Measurements from ENCODE around the gene RNF149. TPM values are rescaled to one million over a fixed set of nuclear protein-coding genes. Genes with fewer than 3 reads are reported as not detected.

RNF149 gene
- total and polyA plus RNA-seq, 2 donors (not counting 3 experiments of a cell fraction or from before 2014, with no cell fraction given), result 31.3 to 66.6 TPM

DNA sequence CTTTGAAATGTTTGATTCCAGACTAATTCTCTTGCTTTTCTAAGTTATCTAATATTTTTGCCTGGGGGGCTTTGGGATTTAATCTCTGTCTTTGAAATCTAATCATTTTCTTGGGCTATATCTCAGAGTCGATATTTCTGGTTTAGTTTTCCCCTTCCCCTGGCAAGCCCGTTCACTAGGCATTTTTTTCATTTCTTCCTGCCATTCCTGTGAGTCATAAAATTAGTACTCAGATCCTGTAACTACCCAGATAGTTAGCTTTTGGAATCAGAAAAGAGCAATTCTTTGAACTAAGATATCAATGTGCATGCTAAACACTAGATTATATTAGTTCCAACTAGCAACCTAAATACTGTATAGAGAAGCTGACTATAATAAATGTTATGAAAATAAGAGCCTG lies 29.4 kb upstream of the RNF149 start:
- DNase-seq (ENCODE audit: low read depth, low spot score) (peak; percentile 57), FAIRE-seq (peak; percentile 74)
- dilution Hi-C loops (cut with MboI; ENCODE audit: extremely low pct_ligation_motif_present, low sequenced_read_pairs) (no loop called here), intact Hi-C loops (cut with micrococcal nuclease) (no loop called here)
- peak overlapping the region; percentile 57 for H3K27ac ChIP-seq (ENCODE audit: insufficient read depth, low read depth, low read length)
- ChIA-PET POLR2A (no interaction called here), CTCF (interaction anchor here (0.8 to 1.1 kb wide), 5 partner anchors 9 to 546 kb away, joined by 3 to 4 read pairs (median 3); no protein-coding TSS in a partner anchor)
- no peaks in the 10 kb centered on the region for H3K9me3 ChIP-seq (replicated peaks; ENCODE audit: control insufficient read depth, insufficient read depth, low read length)
- no peaks in the 10 kb centered on the region for H3K27me3 ChIP-seq (ENCODE audit: control insufficient read depth in 2 of 2, insufficient read depth in 2 of 2, low read length in 2 of 2)
- H3K36me3 ChIP-seq (ENCODE audit: control insufficient read depth in 2 of 2, extremely low read depth in 1 of 2, insufficient read depth in 2 of 2, low read length in 2 of 2), result no peaks in the 10 kb centered on the region
- no peaks in the 10 kb centered on the region for H3K9me1 ChIP-seq (replicated peaks; ENCODE audit: control insufficient read depth, extremely low read depth, insufficient read depth, low read length)
- H3K9ac ChIP-seq (replicated peaks; ENCODE audit: extremely low read depth, insufficient read depth, low read length), result peak overlapping the region; percentile 48
- H3K4me3 ChIP-seq (replicated peaks in 1 of 3; ENCODE audit: insufficient read depth in 1 of 3, low read depth in 1 of 3, low read length in 3 of 3), result peak overlapping the region in 1 of 3 experiments; percentile 22
- peak overlapping the region; percentile 65 for H2AFZ ChIP-seq (ENCODE audit: low read depth, low read length)
- H3K4me1 ChIP-seq (ENCODE audit: control insufficient read depth, extremely low read depth, insufficient read depth, low read length), result peaks cover 9% of the 10 kb centered on the region
- peak overlapping the region; percentile 67 for H3K4me2 ChIP-seq (ENCODE audit: insufficient read depth, low read length)
- no TSS peak for BruUV-seq (replicated peaks)
- TF ChIP-seq, protein P1, sequence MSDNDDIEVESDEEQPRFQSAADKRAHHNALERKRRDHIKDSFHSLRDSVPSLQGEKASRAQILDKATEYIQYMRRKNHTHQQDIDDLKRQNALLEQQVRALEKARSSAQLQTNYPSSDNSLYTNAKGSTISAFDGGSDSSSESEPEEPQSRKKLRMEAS (IDR thresholded peaks at IDR 0.05; ENCODE audit: insufficient read depth, insufficient read length), result no peak
- peak; percentile 73 for TF ChIP-seq FOS (IDR thresholded peaks at IDR 0.05; ENCODE audit: borderline replicate concordance, insufficient read depth, low read length)
- no peak for TF ChIP-seq POLR2A (IDR thresholded peaks at IDR 0.05; ENCODE audit: low read depth, low read length)
- TF ChIP-seq MYC (IDR thresholded peaks at IDR 0.05; ENCODE audit: low read depth, low read length), result no peak
- no peak for TF ChIP-seq EZH2 (IDR thresholded peaks at IDR 0.05; ENCODE audit: borderline replicate concordance, low read depth, low read length, severe bottlenecking)
- peak; percentile 38 for TF ChIP-seq JUN (IDR thresholded peaks at IDR 0.05; ENCODE audit: borderline replicate concordance, insufficient read depth, insufficient read length, low read depth)
- TF ChIP-seq GATA2 (IDR thresholded peaks at IDR 0.05; ENCODE audit: insufficient read depth, insufficient read length, low read depth, low read length), result no peak
- TF ChIP-seq, protein P2, sequence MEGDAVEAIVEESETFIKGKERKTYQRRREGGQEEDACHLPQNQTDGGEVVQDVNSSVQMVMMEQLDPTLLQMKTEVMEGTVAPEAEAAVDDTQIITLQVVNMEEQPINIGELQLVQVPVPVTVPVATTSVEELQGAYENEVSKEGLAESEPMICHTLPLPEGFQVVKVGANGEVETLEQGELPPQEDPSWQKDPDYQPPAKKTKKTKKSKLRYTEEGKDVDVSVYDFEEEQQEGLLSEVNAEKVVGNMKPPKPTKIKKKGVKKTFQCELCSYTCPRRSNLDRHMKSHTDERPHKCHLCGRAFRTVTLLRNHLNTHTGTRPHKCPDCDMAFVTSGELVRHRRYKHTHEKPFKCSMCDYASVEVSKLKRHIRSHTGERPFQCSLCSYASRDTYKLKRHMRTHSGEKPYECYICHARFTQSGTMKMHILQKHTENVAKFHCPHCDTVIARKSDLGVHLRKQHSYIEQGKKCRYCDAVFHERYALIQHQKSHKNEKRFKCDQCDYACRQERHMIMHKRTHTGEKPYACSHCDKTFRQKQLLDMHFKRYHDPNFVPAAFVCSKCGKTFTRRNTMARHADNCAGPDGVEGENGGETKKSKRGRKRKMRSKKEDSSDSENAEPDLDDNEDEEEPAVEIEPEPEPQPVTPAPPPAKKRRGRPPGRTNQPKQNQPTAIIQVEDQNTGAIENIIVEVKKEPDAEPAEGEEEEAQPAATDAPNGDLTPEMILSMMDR (IDR thresholded peaks at IDR 0.05; ENCODE audit: extremely low read depth in 1 of 2, insufficient read depth in 1 of 2, low read depth in 1 of 2, low read length in 2 of 2), result no peak
- TF ChIP-seq POLR2AphosphoS5 (IDR thresholded peaks at IDR 0.05; ENCODE audit: insufficient read depth, low read depth, low read length), result no peak
- no peaks in the 10 kb centered on the region for H3K79me2 ChIP-seq (ENCODE audit: control insufficient read depth, insufficient read depth, low read length)
- H4K20me1 ChIP-seq (replicated peaks; ENCODE audit: control insufficient read depth, extremely low read depth, insufficient read depth, low read length), result no peaks in the 10 kb centered on the region

Measured in endothelial cell of umbilical vein (primary cell).